AG04450 (cell line): ENCODE data around the gene GOLGA6L2. TPM values are rescaled to one million over a fixed set of nuclear protein-coding genes. Genes with fewer than 3 reads are reported as not detected.

ENCODE experiments used
- CTCF ChIA-PET: fragments of 300-600, 350-600 bp; formaldehyde crosslinking; extraction: SDS; loops from one replicate; lab custom pipeline; 2022; ENCODE audit warnings: antibody characterized with exemption, inconsistent platforms; lab: Charles Lee
- POLR2A ChIA-PET: fragments of 350-600 bp; formaldehyde crosslinking; extraction: SDS; loops from one replicate; lab custom pipeline; 2021; ENCODE audit warnings: antibody characterized with exemption, inconsistent platforms; lab: Yijun Ruan, JAX
- DNase-seq: peaks from one replicate; pipeline ENCODE4 v3.0.0-alpha.2; 2011; ENCODE audit warnings: low read depth, low spot score
- H3K27ac ChIP-seq: one replicate; pipeline ENCODE4 v1.5.1; 2012; ENCODE audit warnings: low read depth, low read length, control low read depth
- H3K27me3 ChIP-seq: one replicate; pipeline ENCODE4 v1.6.0; 2012; ENCODE audit warnings: low read length; ENCODE audit not compliant: control insufficient read depth, insufficient read depth
- H3K4me3 ChIP-seq: 2 replicates; pipeline ENCODE4 v1.5.1; 2011; ENCODE audit warnings: mild to moderate bottlenecking, low read depth, low read length, control low read depth
- H3K9me3 ChIP-seq: 2 replicates; pipeline ENCODE4 v1.5.1; 2012; ENCODE audit warnings: low read length; ENCODE audit not compliant: control insufficient read depth, insufficient read depth
- polyA plus RNA-seq: library from polyadenylated mRNA; depleted of rRNA; stranded (reverse); fragments of >200 nt; gene quantifications from 2 replicates; pipeline ENCODE4 v1.2.3, GENCODE V29; 2011
- TF ChIP-seq, protein P1 (sequence below): IDR thresholded peaks from 2 replicates; pipeline ENCODE4 v1.5.1; 2011; ENCODE audit warnings: low read depth, low read length, control low read depth, inconsistent platforms

The GOLGA6L2 gene
- polyA plus RNA-seq, 1 experiment: not detected

DNA sequence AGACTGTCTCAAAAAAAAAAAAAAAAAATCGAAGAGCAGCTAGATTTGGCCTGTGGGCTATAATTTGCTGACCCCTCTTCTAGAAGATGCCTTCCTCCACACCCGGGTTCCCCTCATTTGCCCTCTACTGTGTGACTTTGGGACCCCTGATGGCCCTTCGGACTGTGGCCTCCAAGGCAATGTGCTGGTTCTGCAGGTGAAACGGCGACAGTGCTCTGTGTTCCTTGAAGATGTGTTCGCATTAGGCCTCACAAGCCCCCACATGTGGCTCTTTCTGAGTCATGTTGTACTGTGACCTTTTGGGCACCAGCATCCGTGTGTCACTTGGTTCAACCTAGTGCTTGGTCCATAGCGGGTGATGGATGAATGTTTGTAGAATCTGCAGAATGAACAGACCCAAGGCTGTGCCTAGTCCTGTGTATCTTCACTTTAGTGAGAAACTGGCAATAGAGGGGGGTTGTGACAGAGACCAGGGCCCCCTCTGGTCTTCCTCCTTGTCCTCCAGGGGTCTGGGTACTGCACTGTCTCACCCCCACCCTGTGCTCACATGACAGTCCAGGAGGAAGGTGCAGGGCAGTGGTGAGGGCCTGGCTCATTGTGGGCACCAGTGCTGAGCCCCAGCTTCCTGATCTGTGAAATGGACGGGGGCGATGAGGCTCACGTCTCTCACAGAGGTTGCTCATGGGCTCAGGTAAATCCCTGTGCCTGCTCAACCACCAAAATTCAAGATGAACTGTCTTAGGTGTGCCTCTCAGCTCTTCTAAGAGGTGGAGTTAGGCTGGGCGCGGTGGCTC is 22.7 kb downstream of the GOLGA6L2 start:
- POLR2A ChIA-PET: no interaction called here
- Histone ChIP-seq H3K27me3 (no peaks in the 10 kb centered on the region), H3K9me3 (peaks cover 25% of the 10 kb centered on the region), H3K27ac (no peak overlapping the region), H3K4me3 (no peak overlapping the region)
- CTCF ChIA-PET: no interaction called here
- DNase-seq: no peak
- TF ChIP-seq, protein P1, sequence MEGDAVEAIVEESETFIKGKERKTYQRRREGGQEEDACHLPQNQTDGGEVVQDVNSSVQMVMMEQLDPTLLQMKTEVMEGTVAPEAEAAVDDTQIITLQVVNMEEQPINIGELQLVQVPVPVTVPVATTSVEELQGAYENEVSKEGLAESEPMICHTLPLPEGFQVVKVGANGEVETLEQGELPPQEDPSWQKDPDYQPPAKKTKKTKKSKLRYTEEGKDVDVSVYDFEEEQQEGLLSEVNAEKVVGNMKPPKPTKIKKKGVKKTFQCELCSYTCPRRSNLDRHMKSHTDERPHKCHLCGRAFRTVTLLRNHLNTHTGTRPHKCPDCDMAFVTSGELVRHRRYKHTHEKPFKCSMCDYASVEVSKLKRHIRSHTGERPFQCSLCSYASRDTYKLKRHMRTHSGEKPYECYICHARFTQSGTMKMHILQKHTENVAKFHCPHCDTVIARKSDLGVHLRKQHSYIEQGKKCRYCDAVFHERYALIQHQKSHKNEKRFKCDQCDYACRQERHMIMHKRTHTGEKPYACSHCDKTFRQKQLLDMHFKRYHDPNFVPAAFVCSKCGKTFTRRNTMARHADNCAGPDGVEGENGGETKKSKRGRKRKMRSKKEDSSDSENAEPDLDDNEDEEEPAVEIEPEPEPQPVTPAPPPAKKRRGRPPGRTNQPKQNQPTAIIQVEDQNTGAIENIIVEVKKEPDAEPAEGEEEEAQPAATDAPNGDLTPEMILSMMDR: no peak

DNA sequence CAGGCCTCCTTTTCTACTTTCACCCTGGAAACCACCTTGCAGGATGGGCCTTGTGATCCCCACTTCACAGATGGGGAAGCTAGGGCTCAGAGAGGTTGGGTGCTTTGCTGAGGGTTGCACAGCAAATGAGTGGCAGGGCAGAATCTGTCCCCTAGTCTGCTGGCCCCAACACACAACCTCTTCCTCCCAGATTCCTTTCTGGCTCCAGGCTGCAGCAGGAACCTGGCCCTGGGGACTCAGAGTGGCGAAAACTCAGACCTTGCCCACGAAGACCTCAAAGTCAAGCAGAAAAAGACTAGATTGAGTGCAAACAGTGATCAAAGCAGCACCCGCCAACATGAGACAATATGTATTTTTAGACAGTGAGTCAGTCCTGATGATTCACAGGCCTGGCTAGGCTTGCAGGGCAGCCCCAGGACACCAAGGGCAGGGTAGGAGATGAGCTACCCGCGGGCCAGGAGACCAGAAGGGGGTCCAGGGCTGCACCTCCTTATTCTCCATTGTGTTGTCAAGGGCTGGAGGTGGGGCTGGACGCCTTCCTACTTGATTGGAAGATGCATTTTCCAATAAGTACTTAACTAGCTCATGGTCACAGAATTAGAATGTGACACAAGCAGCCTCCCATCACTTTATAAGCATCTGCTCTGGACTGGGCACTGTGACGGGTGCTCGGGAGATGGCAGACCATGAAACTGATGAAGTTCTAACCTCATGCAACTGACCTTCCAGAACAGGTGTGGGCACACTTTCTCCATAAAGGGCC is 23.9 kb downstream of the GOLGA6L2 start:
- CTCF ChIA-PET: no interaction called here
- Histone ChIP-seq H3K4me3 (no peak overlapping the region), H3K27me3 (no peaks in the 10 kb centered on the region), H3K27ac (no peak overlapping the region), H3K9me3 (peaks cover 25% of the 10 kb centered on the region)
- TF ChIP-seq, protein P1: no peak
- POLR2A ChIA-PET: no interaction called here
- no peak for DNase-seq

DNA sequence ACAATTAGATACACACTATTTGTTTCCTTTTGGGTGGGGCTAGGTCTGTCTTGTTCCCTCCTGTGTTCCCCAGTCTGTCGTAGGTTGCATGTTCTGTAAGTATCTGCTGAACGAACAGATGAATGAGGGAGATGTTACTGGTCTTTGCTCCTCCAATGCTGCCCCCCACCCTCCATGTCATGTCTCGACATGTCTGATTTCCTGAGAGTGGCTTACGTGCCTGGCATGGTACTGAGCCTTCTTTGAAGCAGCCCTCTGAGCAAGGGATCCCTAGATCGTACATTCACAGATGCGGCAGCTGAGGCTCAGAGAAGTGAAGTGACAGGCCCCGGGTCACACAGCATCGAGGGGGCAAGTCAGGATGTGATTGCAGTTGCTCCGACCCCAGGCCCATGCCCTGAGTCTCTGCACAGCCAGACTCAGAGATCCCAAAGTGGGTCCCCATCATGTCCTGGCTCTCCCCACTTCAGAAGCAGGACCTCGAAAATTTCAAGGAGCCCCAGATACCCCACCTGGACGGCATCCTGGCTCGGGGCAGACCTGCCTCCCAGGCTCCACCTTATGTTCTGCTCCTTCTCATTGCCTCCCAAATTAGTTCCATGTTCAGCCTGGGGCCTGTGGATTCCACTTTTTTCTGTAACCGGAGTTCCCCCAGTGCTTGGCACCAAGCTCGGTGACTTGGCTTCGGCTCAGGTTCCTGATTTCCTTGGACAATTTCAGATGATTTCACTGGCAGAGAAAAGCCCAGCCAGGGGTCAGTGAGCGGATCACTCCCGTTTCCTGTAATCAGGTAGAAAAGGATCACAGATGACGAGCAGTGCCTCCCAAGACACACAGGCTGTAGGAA is 24.7 kb downstream of the GOLGA6L2 start:
- POLR2A ChIA-PET: no interaction called here
- CTCF ChIA-PET: no interaction called here
- Histone ChIP-seq H3K4me3 (no peak overlapping the region), H3K27me3 (no peaks in the 10 kb centered on the region), H3K27ac (no peak overlapping the region), H3K9me3 (peaks cover 25% of the 10 kb centered on the region)
- no peak for DNase-seq
- TF ChIP-seq, protein P1: no peak

DNA sequence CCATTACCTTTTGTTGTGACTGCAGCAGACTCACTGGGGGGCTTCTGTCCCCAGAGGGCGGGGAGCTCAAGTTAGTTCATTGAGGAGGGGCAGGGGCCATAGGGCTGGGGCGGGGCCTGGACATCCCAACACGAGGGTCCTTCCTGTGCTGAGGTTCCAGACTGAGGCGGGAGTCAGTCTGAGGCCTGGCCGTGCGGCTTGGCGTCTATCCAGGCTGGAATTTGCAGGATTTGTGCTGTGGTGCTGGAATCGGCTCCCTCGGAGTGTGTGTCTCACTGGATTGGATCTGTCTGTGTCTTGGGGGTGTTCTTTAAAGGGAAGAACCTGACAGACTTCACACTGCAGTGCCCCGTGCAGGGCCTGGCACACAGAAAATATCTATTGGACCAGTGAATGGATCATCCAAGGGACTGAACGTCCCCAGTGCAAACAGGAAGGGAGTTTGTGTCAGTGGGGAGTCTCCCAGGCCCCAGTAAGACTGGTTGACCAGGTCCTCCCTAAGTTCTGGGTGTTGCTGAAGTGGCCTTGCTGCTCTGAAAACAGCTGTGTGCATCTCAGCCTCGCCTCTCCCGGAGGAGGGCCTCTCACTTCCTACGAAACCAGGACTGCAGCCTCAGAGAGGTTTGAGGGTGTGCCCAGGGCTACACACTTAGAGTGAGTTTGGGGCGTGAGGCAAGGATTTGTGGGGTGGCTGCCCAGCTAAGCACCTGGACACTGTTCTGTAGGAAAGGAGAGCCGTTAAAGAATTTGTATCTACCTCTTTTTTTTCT is 26.1 kb downstream of the GOLGA6L2 start:
- CTCF ChIA-PET: no interaction called here
- TF ChIP-seq, protein P1: no peak
- H3K4me3 ChIP-seq: no peak overlapping the region

More for the DNA sequence above, 26.1 kb downstream of the GOLGA6L2 start:
- no peak for DNase-seq
- no peaks in the 10 kb centered on the region for H3K27me3 ChIP-seq
- POLR2A ChIA-PET: no interaction called here
- H3K27ac ChIP-seq: no peak overlapping the region
- H3K9me3 ChIP-seq: peaks cover 36% of the 10 kb centered on the region
